DND-41 (cell line): ENCODE results near the gene PBX4.

ENCODE experiments used
- EZH2 ChIP-seq: IDR thresholded peaks from 3 replicates; pipeline ENCODE4 v1.6.1; 2012; ENCODE audit warnings: borderline replicate concordance, low read depth, mild to moderate bottlenecking, moderate library complexity, low read length, inconsistent platforms; ENCODE audit not compliant: severe bottlenecking
- TF ChIP-seq, protein P1 (sequence below): IDR thresholded peaks from 2 replicates; pipeline ENCODE4 v1.5.1; 2012; ENCODE audit warnings: borderline replicate concordance, low read length, moderate library complexity, mild to moderate bottlenecking; ENCODE audit not compliant: poor library complexity, severe bottlenecking; ENCODE audit errors: extremely low read depth

GRCh38 chr19:19627621-19628500, 9.4 kb upstream of the PBX4 start, which contains the start of gene LPAR2:
- TF ChIP-seq, protein P1, sequence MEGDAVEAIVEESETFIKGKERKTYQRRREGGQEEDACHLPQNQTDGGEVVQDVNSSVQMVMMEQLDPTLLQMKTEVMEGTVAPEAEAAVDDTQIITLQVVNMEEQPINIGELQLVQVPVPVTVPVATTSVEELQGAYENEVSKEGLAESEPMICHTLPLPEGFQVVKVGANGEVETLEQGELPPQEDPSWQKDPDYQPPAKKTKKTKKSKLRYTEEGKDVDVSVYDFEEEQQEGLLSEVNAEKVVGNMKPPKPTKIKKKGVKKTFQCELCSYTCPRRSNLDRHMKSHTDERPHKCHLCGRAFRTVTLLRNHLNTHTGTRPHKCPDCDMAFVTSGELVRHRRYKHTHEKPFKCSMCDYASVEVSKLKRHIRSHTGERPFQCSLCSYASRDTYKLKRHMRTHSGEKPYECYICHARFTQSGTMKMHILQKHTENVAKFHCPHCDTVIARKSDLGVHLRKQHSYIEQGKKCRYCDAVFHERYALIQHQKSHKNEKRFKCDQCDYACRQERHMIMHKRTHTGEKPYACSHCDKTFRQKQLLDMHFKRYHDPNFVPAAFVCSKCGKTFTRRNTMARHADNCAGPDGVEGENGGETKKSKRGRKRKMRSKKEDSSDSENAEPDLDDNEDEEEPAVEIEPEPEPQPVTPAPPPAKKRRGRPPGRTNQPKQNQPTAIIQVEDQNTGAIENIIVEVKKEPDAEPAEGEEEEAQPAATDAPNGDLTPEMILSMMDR, result no peak
- no peak for TF ChIP-seq EZH2
